HepG2 (cell line): ENCODE measurements around the gene PDS5B. TPM values are rescaled to one million over a fixed set of nuclear protein-coding genes. Genes with fewer than 3 reads are reported as not detected.
A peak's percentile ranks its signal among the peaks of the same experiment; 100 is the strongest.

Experiments used
- BRD4 ChIP-seq: sonication (generic); formaldehyde crosslinking; IDR thresholded peaks from 2 replicates; pipeline ENCODE4 v1.4.0; 2020; ENCODE audit warnings: missing genetic modification reagents
- HNRNPL ChIP-seq: fragments of 200-400 bp; formaldehyde crosslinking; IDR thresholded peaks from 2 replicates; pipeline ENCODE4 v1.6.1; 2017; ENCODE audit warnings: mild to moderate bottlenecking, low read depth, low read length
- HOXA3 ChIP-seq: sonication (generic); formaldehyde crosslinking; IDR thresholded peaks from 2 replicates; pipeline ENCODE4 v1.5.0; 2020; ENCODE audit warnings: missing genetic modification reagents
- HOXD1 ChIP-seq: sonication (generic); formaldehyde crosslinking; IDR thresholded peaks from 2 replicates; pipeline ENCODE4 v1.5.0; 2020; ENCODE audit warnings: missing genetic modification reagents
- KMT2A ChIP-seq: sonication (generic); formaldehyde crosslinking; IDR thresholded peaks from 2 replicates; pipeline ENCODE4 v1.4.0; 2020; ENCODE audit warnings: missing genetic modification reagents
- MEF2D ChIP-seq: sonication (generic); formaldehyde crosslinking; IDR thresholded peaks from 2 replicates; pipeline ENCODE4 v1.5.1; 2020; ENCODE audit warnings: mild to moderate bottlenecking, missing genetic modification reagents
- MIXL1 ChIP-seq: IDR thresholded peaks from 2 replicates; pipeline ENCODE4 v1.6.1; 2016
- MZF1 ChIP-seq: sonication (generic); formaldehyde crosslinking; IDR thresholded peaks from 2 replicates; pipeline ENCODE4 v1.8.1; 2023; ENCODE audit warnings: mild to moderate bottlenecking, missing genetic modification reagents, borderline replicate concordance
- NRL ChIP-seq: sonication (generic); formaldehyde crosslinking; IDR thresholded peaks from 2 replicates; pipeline ENCODE4 v1.5.0; 2020; ENCODE audit warnings: missing genetic modification reagents, mild to moderate bottlenecking, moderate library complexity, borderline replicate concordance
- RBM39 ChIP-seq: fragments of 200-400 bp; formaldehyde crosslinking; IDR thresholded peaks from one replicate; pipeline ENCODE4 v1.6.1; 2018; ENCODE audit warnings: antibody characterized with exemption, mild to moderate bottlenecking, low read depth, low read length; ENCODE audit not compliant: poor library complexity, severe bottlenecking
- SRF ChIP-seq: IDR thresholded peaks from 2 replicates; pipeline ENCODE4 v1.6.1; 2011; ENCODE audit warnings: mild to moderate bottlenecking, low read depth, low read length, moderate library complexity
- USF2 ChIP-seq, 2 experiments: sonication (generic) in 1 of 2; formaldehyde crosslinking in 1 of 2; IDR thresholded peaks; 2 replicates each; pipeline versions ENCODE4 v1.5.1 to v1.6.1; 2011 to 2020; ENCODE audit warnings: borderline replicate concordance in 1 of 2, low read depth in 1 of 2, low read length in 1 of 2, mild to moderate bottlenecking in 1 of 2, missing genetic modification reagents in 1 of 2, moderate library complexity in 1 of 2
- WIZ ChIP-seq: sonication (generic); formaldehyde crosslinking; IDR thresholded peaks from 2 replicates; pipeline ENCODE4 v1.5.1; 2020; ENCODE audit warnings: mild to moderate bottlenecking, missing genetic modification reagents
- ZBED4 ChIP-seq: sonication (generic); formaldehyde crosslinking; IDR thresholded peaks from 2 replicates; pipeline ENCODE4 v1.4.0; 2020; ENCODE audit warnings: missing genetic modification reagents, borderline replicate concordance
- ZBTB14 ChIP-seq: sonication (generic); formaldehyde crosslinking; IDR thresholded peaks from 2 replicates; pipeline ENCODE4 v1.4.0; 2020; ENCODE audit warnings: missing genetic modification reagents
- ZBTB26 ChIP-seq: IDR thresholded peaks from 2 replicates; pipeline ENCODE4 v1.6.1; 2016; ENCODE audit warnings: missing compliant biosample characterization, missing genetic modification reagents, borderline replicate concordance
- ZNF17 ChIP-seq: sonication (generic); formaldehyde crosslinking; IDR thresholded peaks from 2 replicates; pipeline ENCODE4 v1.5.0; 2020; ENCODE audit warnings: mild to moderate bottlenecking, missing genetic modification reagents
- ZNF230 ChIP-seq: sonication (generic); formaldehyde crosslinking; IDR thresholded peaks from 2 replicates; pipeline ENCODE4 v1.4.0; 2020; ENCODE audit warnings: mild to moderate bottlenecking, missing genetic modification reagents
- ZNF232 ChIP-seq: sonication (generic); formaldehyde crosslinking; IDR thresholded peaks from 2 replicates; pipeline ENCODE4 v1.4.0; 2020; ENCODE audit warnings: missing genetic modification reagents, borderline replicate concordance
- ZNF782 ChIP-seq: sonication (generic); formaldehyde crosslinking; IDR thresholded peaks from 2 replicates; pipeline ENCODE4 v1.4.0; 2020; ENCODE audit warnings: missing genetic modification reagents, mild to moderate bottlenecking, borderline replicate concordance
- ZNF883 ChIP-seq: sonication (generic); formaldehyde crosslinking; IDR thresholded peaks from 2 replicates; pipeline ENCODE4 v1.5.1; 2020; ENCODE audit warnings: mild to moderate bottlenecking, missing genetic modification reagents; ENCODE audit errors: not compliant biosample characterization
- polyA plus RNA-seq, 8 experiments: library from polyadenylated mRNA; depleted of rRNA in 3 of 8; stranded (reverse) in 7 of 8; unstranded in 1 of 8; fragments of >200 nt; fragmentation: Illumina TruSeq in 4 of 8; extraction: Trizol in 4 of 8; gene quantifications; 2 replicates each; pipeline versions ENCODE4 v1.2.1 to v1.2.3, GENCODE V29; 2011 to 2016; ENCODE audit warnings: low read depth in 4 of 8, missing spikeins in 1 of 8, mixed read lengths in 1 of 8; ENCODE audit not compliant: insufficient read depth in 1 of 8
- total RNA-seq, 5 experiments: library from RNA; depleted of rRNA; stranded (reverse); fragments of >200 nt; fragmentation: Illumina TruSeq; extraction: Trizol; gene quantifications; 2 replicates each; pipeline ENCODE4 v1.2.3, GENCODE V29; 2016; ENCODE audit warnings: low read depth in 1 of 5

PDS5B gene
- total and polyA plus RNA-seq, 2 of the 13 experiments (the other 11 are each of a cell fraction or from before 2014, with no cell fraction given): 5.8 to 24.6 TPM

GRCh38 chr13:32586080-32586900, at the start of gene PDS5B (continued):
- TF ChIP-seq ZBTB26 (CRISPR knock-in tag): no peak
- no peak for TF ChIP-seq SRF
- TF ChIP-seq HNRNPL: 0 out of 2 replicates have a peak, but pooled peaks have one; percentile 44
- no peak for TF ChIP-seq MIXL1
- no peak for TF ChIP-seq ZNF883
- TF ChIP-seq WIZ (CRISPR knock-in tag): no peak
- TF ChIP-seq RBM39: peak; percentile 37
- TF ChIP-seq ZNF17 (CRISPR knock-in tag): no peak
- 0 out of 2 replicates have a peak, but pooled peaks have one; percentile 30 for TF ChIP-seq ZNF232 (CRISPR knock-in tag)
- no peak for TF ChIP-seq ZNF782 (CRISPR knock-in tag)
- peak; percentile 40; the same call in 1 of the 2 replicates for TF ChIP-seq NRL (CRISPR knock-in tag)
- TF ChIP-seq USF2 (IDR thresholded peaks at IDR 0.05; ENCODE audit: low read depth, low read length): no peak
- TF ChIP-seq USF2 (CRISPR knock-in tag; IDR thresholded peaks at IDR 0.05; ENCODE audit: borderline replicate concordance): no peak
- peak; percentile 81; the same call in 1 of the 2 replicates for TF ChIP-seq KMT2A (CRISPR knock-in tag)
- TF ChIP-seq ZNF230 (CRISPR knock-in tag): no peak
- no peak for TF ChIP-seq MZF1
- TF ChIP-seq MEF2D (CRISPR knock-in tag): no peak
- TF ChIP-seq ZBTB14 (CRISPR knock-in tag): peak; percentile 99
- no peak for TF ChIP-seq HOXD1 (CRISPR knock-in tag)
- peak; percentile 74; the same call in 1 of the 2 replicates for TF ChIP-seq ZBED4 (CRISPR knock-in tag)
- peak; percentile 87 for TF ChIP-seq HOXA3 (CRISPR knock-in tag)
- TF ChIP-seq BRD4 (CRISPR knock-in tag): no peak
